K562 (cell line): ENCODE results near the gene DNA2. TPM values are rescaled to one million over a fixed set of nuclear protein-coding genes. Genes with fewer than 3 reads are reported as not detected.

Experiments used
- ATAC-seq: fragments of 200-7000 bp; cut with Tn5 transposase; 3 replicates; pipeline ENCODE4 v1.9.1; 2020; ENCODE audit warnings: moderate library complexity
- BruUV-seq: library from RNA; stranded (reverse); fragments of 400-500 nt; replicated peaks from 2 replicates; lab custom pipeline; 2021; lab: Mats Ljungman, UMichigan
- CTCF ChIA-PET: fragments of 300-600 bp; formaldehyde crosslinking; extraction: SDS; loops from one replicate; lab custom pipeline; 2021; ENCODE audit warnings: low intra/inter-chr PET ratio; lab: Yijun Ruan, JAX
- POLR2A ChIA-PET: fragments of 300-600, 350-650 bp; sonication (Branson Sonifier 250); formaldehyde crosslinking; extraction: SDS; loops from one replicate; lab custom pipeline; 2021; ENCODE audit warnings: antibody characterized with exemption, inconsistent platforms; lab: Yijun Ruan, JAX
- DNase-seq, 4 experiments: peaks; one replicate each; pipeline versions ENCODE4 v3.0.0 to v3.0.0-alpha.2; 2011 to 2018; ENCODE audit warnings: low spot score in 3 of 4, mixed read lengths in 3 of 4; ENCODE audit errors: extremely low read depth in 1 of 4
- FAIRE-seq: peaks from 2 replicates; lab custom pipeline; 2011; peaks lifted over from hg19 to GRCh38; lab: Jason Lieb, UNC
- H2AFZ ChIP-seq: 2 replicates; pipeline ENCODE4 v1.6.0; 2011; ENCODE audit warnings: low read depth, low read length, control low read depth, inconsistent platforms
- H3K27ac ChIP-seq: fragments of 200-600 bp; 3 replicates; pipeline ENCODE4 v1.8.0; 2011; ENCODE audit warnings: low read depth, mild to moderate bottlenecking, control low read depth, inconsistent platforms, low read length, moderate library complexity, mixed read lengths; ENCODE audit errors: extremely low read depth
- H3K27me3 ChIP-seq, 2 experiments: fragments of 300-600 bp in 1 of 2; 2 replicates in 1 of 2; 3 replicates in 1 of 2; pipeline versions ENCODE4 v1.6.0 to v1.8.0; 2011; ENCODE audit warnings: inconsistent platforms in 2 of 2, low read length in 2 of 2, mild to moderate bottlenecking in 1 of 2, mixed read lengths in 1 of 2, moderate library complexity in 1 of 2; ENCODE audit not compliant: control insufficient read depth in 2 of 2, insufficient read depth in 2 of 2
- H3K36me3 ChIP-seq: fragments of 300-600 bp; 3 replicates; pipeline ENCODE4 v1.8.0; 2011; ENCODE audit warnings: mild to moderate bottlenecking, low read length, inconsistent platforms; ENCODE audit not compliant: control insufficient read depth, insufficient read depth
- H3K4me1 ChIP-seq, 2 experiments: fragments of 200-600 bp in 1 of 2; replicated peaks in 1 of 2; 2 replicates in 1 of 2; 3 replicates in 1 of 2; pipeline versions ENCODE4 v1.5.1 to v1.8.0; 2011; ENCODE audit warnings: inconsistent platforms in 2 of 2, low read length in 2 of 2, mild to moderate bottlenecking in 1 of 2, mixed read lengths in 1 of 2, moderate library complexity in 1 of 2; ENCODE audit not compliant: control insufficient read depth in 2 of 2, insufficient read depth in 2 of 2
- H3K4me2 ChIP-seq: 2 replicates; pipeline ENCODE4 v1.6.1; 2011; ENCODE audit warnings: low read length, control low read depth, inconsistent platforms, mixed read lengths; ENCODE audit not compliant: insufficient read depth
- H3K4me3 ChIP-seq: fragments of 200-600 bp; sonication (generic), shearing (Covaris generic); 2 replicates; pipeline ENCODE4 v1.5.1; 2016; ENCODE audit warnings: control low read depth, inconsistent platforms
- H3K79me2 ChIP-seq: fragments of 200-600 bp; 3 replicates; pipeline ENCODE4 v1.8.0; 2011; ENCODE audit warnings: low read length, inconsistent platforms; ENCODE audit not compliant: control insufficient read depth, insufficient read depth
- H3K9ac ChIP-seq, 2 experiments: 2 replicates each; pipeline versions ENCODE4 v1.6.0 to v1.6.1; 2011; ENCODE audit warnings: low read depth in 2 of 2, low read length in 2 of 2, control low read depth in 1 of 2, inconsistent platforms in 1 of 2, mild to moderate bottlenecking in 1 of 2, mixed read lengths in 1 of 2; ENCODE audit not compliant: insufficient read depth in 1 of 2
- H3K9me1 ChIP-seq: one replicate; pipeline ENCODE4 v1.6.0; 2011; ENCODE audit warnings: inconsistent platforms, mild to moderate bottlenecking, low read length, moderate library complexity; ENCODE audit not compliant: control insufficient read depth, insufficient read depth
- H3K9me3 ChIP-seq: replicated peaks from 2 replicates; pipeline ENCODE4 v1.5.1; 2011; ENCODE audit warnings: low read depth, low read length, inconsistent platforms; ENCODE audit not compliant: control insufficient read depth, insufficient read depth
- H4K20me1 ChIP-seq: replicated peaks from 2 replicates; pipeline ENCODE4 v1.6.1; 2011; ENCODE audit warnings: low read length, inconsistent platforms, mixed read lengths; ENCODE audit not compliant: control insufficient read depth, insufficient read depth
- CEBPB ChIP-seq: fragments of 450-650 bp; IDR thresholded peaks from 2 replicates; pipeline ENCODE4 v1.6.1; 2016; ENCODE audit warnings: missing genetic modification characterization, missing compliant biosample characterization
- CEBPG ChIP-seq, 3 experiments: fragments of 200-800 bp in 1 of 3; sonication (Bioruptor generic) in 1 of 3; sonication (generic) in 1 of 3; formaldehyde crosslinking in 1 of 3; IDR thresholded peaks in 2 of 3; conservative IDR thresholded peaks in 1 of 3; 2 replicates each; pipeline versions ENCODE4 v1.6.1 to v1.8.0; 2016 to 2022; ENCODE audit warnings: missing compliant biosample characterization in 2 of 3, missing genetic modification characterization in 2 of 3, mild to moderate bottlenecking in 1 of 3, missing genetic modification reagents in 1 of 3
- JUN ChIP-seq, 2 experiments: sonication (generic) in 1 of 2; formaldehyde crosslinking in 1 of 2; IDR thresholded peaks; 2 replicates each; pipeline versions ENCODE4 v1.6.1 to v1.8.0; 2012 to 2022; ENCODE audit warnings: borderline replicate concordance in 2 of 2, mild to moderate bottlenecking in 2 of 2, improper control_type of control experiment in 1 of 2, low read depth in 1 of 2, low read length in 1 of 2, missing genetic modification reagents in 1 of 2
- POLR2AphosphoS5 ChIP-seq: IDR thresholded peaks from 2 replicates; pipeline ENCODE4 v1.6.1; 2011; ENCODE audit warnings: mild to moderate bottlenecking, low read depth, low read length, moderate library complexity; ENCODE audit not compliant: control insufficient read depth, insufficient read depth
- XRCC5 ChIP-seq: fragments of 200-400 bp; formaldehyde crosslinking; IDR thresholded peaks from 2 replicates; pipeline ENCODE4 v1.6.1; 2017; ENCODE audit warnings: low read depth, mild to moderate bottlenecking, low read length
- ZBED1 ChIP-seq: IDR thresholded peaks from 2 replicates; pipeline ENCODE4 v1.6.1; 2014
- ZBTB40 ChIP-seq, 2 experiments: fragments of 450-650 bp in 1 of 2; sonication (generic) in 1 of 2; formaldehyde crosslinking in 1 of 2; IDR thresholded peaks; 2 replicates each; pipeline versions ENCODE4 v1.7.1 to v1.9.0; 2016 to 2022; ENCODE audit warnings: inconsistent platforms in 1 of 2, mild to moderate bottlenecking in 1 of 2, missing genetic modification reagents in 1 of 2
- ZFP1 ChIP-seq: fragments of 450-650 bp; formaldehyde crosslinking; IDR thresholded peaks from 2 replicates; pipeline ENCODE4 v1.4.0; 2020; ENCODE audit warnings: mild to moderate bottlenecking, mixed read lengths
- ZNF384 ChIP-seq: IDR thresholded peaks from 2 replicates; pipeline ENCODE4 v1.6.1; 2012; ENCODE audit warnings: low read depth, low read length, improper control_type of control experiment
- whole genome bisulfite sequencing: fragments of 100-300 bp; shearing (Covaris generic); methylation state at CpG from one replicate; pipeline ENCODE4 v1.1.6; 2016; ENCODE audit warnings: low coverage, mixed read lengths; ENCODE audit not compliant: insufficient coverage; ENCODE audit errors: missing lambda C conversion rate; 5-methylcytosine and 5-hydroxymethylcytosine counted together
- in situ Hi-C: fragments of 300-500 bp; cut with MboI; formaldehyde crosslinking; loops from 4 replicates; pipeline ENCODE4 v1.15.0; 2018; ENCODE audit warnings: inconsistent platforms, mixed read lengths
- intact Hi-C: fragments of 100-400 bp; cut with micrococcal nuclease; formaldehyde crosslinking; loops from 2 replicates; pipeline ENCODE4 v1.14.2; 2022
- polyA plus RNA-seq, 8 experiments: library from polyadenylated mRNA; depleted of rRNA in 4 of 8; stranded (reverse) in 5 of 8; unstranded in 3 of 8; fragments of >200 nt; fragmentation: Nextera tagmentation in 2 of 8; fragmentation: Illumina TruSeq in 1 of 8; extraction: Ambion mirVana in 2 of 8; extraction: Trizol in 1 of 8; gene quantifications; 2 replicates each; pipeline versions ENCODE4 v1.2.1 to v1.2.3, GENCODE V29; 2011 to 2014; ENCODE audit warnings: inconsistent platforms in 1 of 8, missing spikeins in 1 of 8
- total RNA-seq, 7 experiments: library from RNA; depleted of rRNA in 6 of 7; stranded (reverse); fragments of >200 nt in 6 of 7; fragmentation: Illumina TruSeq in 2 of 7; extraction: Trizol in 2 of 7; gene quantifications; 2 replicates each; pipeline versions ENCODE4 v1.2.1 to v1.2.3, GENCODE V29; 2011 to 2021; ENCODE audit warnings: low replicate concordance in 1 of 7

Gene DNA2
- total and polyA plus RNA-seq, 9 of the 15 experiments (the other 6 are each of a cell fraction or from before 2014, with no cell fraction given): 24.6 to 51.4 (median 40.8) TPM

- peak overlapping the region; percentile 89 for H3K27ac ChIP-seq
- no peaks in the 10 kb centered on the region for H3K9me3 ChIP-seq
- H3K9ac ChIP-seq: peak overlapping the region; percentile 90 to 97
- DNase-seq: peak in 2 of 4 experiments; percentile 41 to 43
- peaks cover 9 to 11% of the 10 kb centered on the region in 2 experiments; a peak in 4 of 5 replicates for H3K4me1 ChIP-seq
- peak overlapping the region; percentile 60 for H3K4me3 ChIP-seq
- H3K9me1 ChIP-seq: no peaks in the 10 kb centered on the region
- peak; percentile 37 for TF ChIP-seq CEBPG (CRISPR knock-in tag; IDR thresholded peaks at IDR 0.05)
- TF ChIP-seq CEBPG (tag; conservative IDR thresholded peaks at IDR 0.05 in 1 of 2, IDR thresholded peaks at IDR 0.05 in 1 of 2): peak in 1 of 2 experiments; percentile 28; a peak in 1 of 4 replicates
- 0 out of 2 replicates have a peak, but pooled peaks have one; percentile 9 for TF ChIP-seq ZBTB40 (IDR thresholded peaks at IDR 0.05)
- TF ChIP-seq ZBTB40 (CRISPR knock-in tag; IDR thresholded peaks at IDR 0.05): no peak
- TF ChIP-seq XRCC5: 0 out of 2 replicates have a peak, but pooled peaks have one; percentile 24
- TF ChIP-seq ZBED1: 0 out of 2 replicates have a peak, but pooled peaks have one; percentile 14
- TF ChIP-seq ZNF384: no peak
- no peak for TF ChIP-seq JUN (IDR thresholded peaks at IDR 0.05; ENCODE audit: borderline replicate concordance, low read depth, low read length)
- TF ChIP-seq JUN (CRISPR knock-in tag; IDR thresholded peaks at IDR 0.05; ENCODE audit: borderline replicate concordance): 0 out of 2 replicates have a peak, but pooled peaks have one; percentile 38
- 0 out of 2 replicates have a peak, but pooled peaks have one; percentile 38 for TF ChIP-seq POLR2AphosphoS5
- TF ChIP-seq ZFP1 (CRISPR knock-in tag): no peak
- peak; percentile 86 for TF ChIP-seq CEBPB (tag)
- H3K36me3 ChIP-seq: peaks cover 40% of the 10 kb centered on the region
- H3K4me2 ChIP-seq: peak overlapping the region; percentile 87
- intact Hi-C loops: loop anchor here (2.0 kb wide), 1 partner anchor 56 kb away; the partner anchor contains the start of gene SLC25A16
- ChIA-PET CTCF (no interaction called here), POLR2A (interaction anchor here (0.6 to 2.3 kb wide), 6 partner anchors 8 to 139 kb away, joined by 3 to 8 read pairs (median 4); partner anchors contain the start of gene HNRNPH3)
- H2AFZ ChIP-seq: peak overlapping the region; percentile 93
- H3K79me2 ChIP-seq: peaks cover 48% of the 10 kb centered on the region
- no peaks in the 10 kb centered on the region for H3K27me3 ChIP-seq
- in situ Hi-C loops: no loop called here
- peak; percentile 49 for ATAC-seq
- WGBS: under 1% methylated on average over 14 of the region's 14 CpGs
- BruUV-seq: TSS peak; percentile 70
- H4K20me1 ChIP-seq: no peaks in the 10 kb centered on the region
- peak; percentile 66 for FAIRE-seq
Measured at GRCh38 chr10:68471063-68471585, 649 bp downstream of the DNA2 start.
